ENCODE results near the gene ZNF646. TPM values are rescaled to one million over a fixed set of nuclear protein-coding genes. Genes with fewer than 3 reads are reported as not detected.

The ZNF646 gene
- total and polyA plus RNA-seq, 2 of the 13 experiments (the other 11 are each of a cell fraction or from before 2014, with no cell fraction given), result 3.4 to 10.9 TPM

DNA sequence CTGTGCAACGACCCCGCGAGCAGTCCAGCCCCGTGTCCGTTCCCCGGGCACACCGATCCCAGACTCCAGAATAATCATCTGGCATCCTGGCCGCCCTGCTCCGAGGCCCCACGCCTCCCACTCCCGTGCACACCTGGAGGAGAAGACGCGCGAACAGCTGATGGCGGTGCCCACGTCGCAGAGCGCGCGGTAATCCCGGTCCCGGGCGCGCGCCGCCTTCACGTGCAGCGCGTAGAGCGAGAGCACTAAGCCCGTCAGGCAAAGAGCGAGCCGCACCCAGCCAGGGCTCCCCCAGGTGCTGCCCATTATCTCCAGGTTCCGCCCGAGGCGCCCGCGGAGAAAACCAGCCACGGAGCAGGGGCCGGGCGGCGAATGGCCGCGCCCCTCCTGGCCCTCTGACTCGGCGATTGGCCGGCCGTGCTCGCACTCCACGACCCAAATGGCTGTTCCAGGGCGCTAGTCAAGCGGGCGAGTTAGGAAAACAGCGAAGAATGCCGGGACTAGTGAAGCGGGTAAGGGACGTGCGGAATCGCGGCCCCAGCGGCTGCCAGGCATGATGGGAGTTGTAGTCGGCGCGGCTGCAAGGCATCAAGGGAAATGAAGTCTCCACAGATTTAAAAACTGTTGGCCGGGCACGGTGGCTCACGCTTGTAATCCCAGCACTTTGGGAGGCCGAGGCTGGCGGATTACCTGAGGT is 20.4 kb downstream of the ZNF646 start, which contains the start of gene VKORC1 (continued):
- TF ChIP-seq, protein P1, sequence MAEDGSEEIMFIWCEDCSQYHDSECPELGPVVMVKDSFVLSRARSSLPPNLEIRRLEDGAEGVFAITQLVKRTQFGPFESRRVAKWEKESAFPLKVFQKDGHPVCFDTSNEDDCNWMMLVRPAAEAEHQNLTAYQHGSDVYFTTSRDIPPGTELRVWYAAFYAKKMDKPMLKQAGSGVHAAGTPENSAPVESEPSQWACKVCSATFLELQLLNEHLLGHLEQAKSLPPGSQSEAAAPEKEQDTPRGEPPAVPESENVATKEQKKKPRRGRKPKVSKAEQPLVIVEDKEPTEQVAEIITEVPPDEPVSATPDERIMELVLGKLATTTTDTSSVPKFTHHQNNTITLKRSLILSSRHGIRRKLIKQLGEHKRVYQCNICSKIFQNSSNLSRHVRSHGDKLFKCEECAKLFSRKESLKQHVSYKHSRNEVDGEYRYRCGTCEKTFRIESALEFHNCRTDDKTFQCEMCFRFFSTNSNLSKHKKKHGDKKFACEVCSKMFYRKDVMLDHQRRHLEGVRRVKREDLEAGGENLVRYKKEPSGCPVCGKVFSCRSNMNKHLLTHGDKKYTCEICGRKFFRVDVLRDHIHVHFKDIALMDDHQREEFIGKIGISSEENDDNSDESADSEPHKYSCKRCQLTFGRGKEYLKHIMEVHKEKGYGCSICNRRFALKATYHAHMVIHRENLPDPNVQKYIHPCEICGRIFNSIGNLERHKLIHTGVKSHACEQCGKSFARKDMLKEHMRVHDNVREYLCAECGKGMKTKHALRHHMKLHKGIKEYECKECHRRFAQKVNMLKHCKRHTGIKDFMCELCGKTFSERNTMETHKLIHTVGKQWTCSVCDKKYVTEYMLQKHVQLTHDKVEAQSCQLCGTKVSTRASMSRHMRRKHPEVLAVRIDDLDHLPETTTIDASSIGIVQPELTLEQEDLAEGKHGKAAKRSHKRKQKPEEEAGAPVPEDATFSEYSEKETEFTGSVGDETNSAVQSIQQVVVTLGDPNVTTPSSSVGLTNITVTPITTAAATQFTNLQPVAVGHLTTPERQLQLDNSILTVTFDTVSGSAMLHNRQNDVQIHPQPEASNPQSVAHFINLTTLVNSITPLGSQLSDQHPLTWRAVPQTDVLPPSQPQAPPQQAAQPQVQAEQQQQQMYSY (CRISPR knock-in tag; IDR thresholded peaks at IDR 0.05), result peak; percentile 68
- TF ChIP-seq DNMT3B (CRISPR knock-in tag; conservative IDR thresholded peaks at IDR 0.05), result no peak
- TF ChIP-seq CENPT (CRISPR knock-in tag; IDR thresholded peaks at IDR 0.05; ENCODE audit: low read depth), result peak; percentile 64; the same call in 1 of the 2 replicates
- TF ChIP-seq, protein P2, sequence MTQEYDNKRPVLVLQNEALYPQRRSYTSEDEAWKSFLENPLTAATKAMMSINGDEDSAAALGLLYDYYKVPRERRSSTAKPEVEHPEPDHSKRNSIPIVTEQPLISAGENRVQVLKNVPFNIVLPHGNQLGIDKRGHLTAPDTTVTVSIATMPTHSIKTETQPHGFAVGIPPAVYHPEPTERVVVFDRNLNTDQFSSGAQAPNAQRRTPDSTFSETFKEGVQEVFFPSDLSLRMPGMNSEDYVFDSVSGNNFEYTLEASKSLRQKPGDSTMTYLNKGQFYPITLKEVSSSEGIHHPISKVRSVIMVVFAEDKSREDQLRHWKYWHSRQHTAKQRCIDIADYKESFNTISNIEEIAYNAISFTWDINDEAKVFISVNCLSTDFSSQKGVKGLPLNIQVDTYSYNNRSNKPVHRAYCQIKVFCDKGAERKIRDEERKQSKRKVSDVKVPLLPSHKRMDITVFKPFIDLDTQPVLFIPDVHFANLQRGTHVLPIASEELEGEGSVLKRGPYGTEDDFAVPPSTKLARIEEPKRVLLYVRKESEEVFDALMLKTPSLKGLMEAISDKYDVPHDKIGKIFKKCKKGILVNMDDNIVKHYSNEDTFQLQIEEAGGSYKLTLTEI (CRISPR knock-in tag; conservative IDR thresholded peaks at IDR 0.05), result no peak
- TF ChIP-seq ZNF331 (CRISPR knock-in tag; IDR thresholded peaks at IDR 0.05), result peak; percentile 31; the same call in 1 of the 2 replicates
- no peak for TF ChIP-seq MAFF (IDR thresholded peaks at IDR 0.05; ENCODE audit: low read depth, low read length)
- peak; percentile 96 for TF ChIP-seq HOXA3 (CRISPR knock-in tag; IDR thresholded peaks at IDR 0.05)
- TF ChIP-seq, protein P3, sequence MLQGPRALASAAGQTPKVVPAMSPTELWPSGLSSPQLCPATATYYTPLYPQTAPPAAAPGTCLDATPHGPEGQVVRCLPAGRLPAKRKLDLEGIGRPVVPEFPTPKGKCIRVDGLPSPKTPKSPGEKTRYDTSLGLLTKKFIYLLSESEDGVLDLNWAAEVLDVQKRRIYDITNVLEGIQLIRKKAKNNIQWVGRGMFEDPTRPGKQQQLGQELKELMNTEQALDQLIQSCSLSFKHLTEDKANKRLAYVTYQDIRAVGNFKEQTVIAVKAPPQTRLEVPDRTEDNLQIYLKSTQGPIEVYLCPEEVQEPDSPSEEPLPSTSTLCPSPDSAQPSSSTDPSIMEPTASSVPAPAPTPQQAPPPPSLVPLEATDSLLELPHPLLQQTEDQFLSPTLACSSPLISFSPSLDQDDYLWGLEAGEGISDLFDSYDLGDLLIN (CRISPR knock-in tag; IDR thresholded peaks at IDR 0.05; ENCODE audit: borderline replicate concordance), result peak; percentile 93
- TF ChIP-seq ZC3H13 (CRISPR knock-in tag; IDR thresholded peaks at IDR 0.05), result peak; percentile 93
- TF ChIP-seq, protein P4, sequence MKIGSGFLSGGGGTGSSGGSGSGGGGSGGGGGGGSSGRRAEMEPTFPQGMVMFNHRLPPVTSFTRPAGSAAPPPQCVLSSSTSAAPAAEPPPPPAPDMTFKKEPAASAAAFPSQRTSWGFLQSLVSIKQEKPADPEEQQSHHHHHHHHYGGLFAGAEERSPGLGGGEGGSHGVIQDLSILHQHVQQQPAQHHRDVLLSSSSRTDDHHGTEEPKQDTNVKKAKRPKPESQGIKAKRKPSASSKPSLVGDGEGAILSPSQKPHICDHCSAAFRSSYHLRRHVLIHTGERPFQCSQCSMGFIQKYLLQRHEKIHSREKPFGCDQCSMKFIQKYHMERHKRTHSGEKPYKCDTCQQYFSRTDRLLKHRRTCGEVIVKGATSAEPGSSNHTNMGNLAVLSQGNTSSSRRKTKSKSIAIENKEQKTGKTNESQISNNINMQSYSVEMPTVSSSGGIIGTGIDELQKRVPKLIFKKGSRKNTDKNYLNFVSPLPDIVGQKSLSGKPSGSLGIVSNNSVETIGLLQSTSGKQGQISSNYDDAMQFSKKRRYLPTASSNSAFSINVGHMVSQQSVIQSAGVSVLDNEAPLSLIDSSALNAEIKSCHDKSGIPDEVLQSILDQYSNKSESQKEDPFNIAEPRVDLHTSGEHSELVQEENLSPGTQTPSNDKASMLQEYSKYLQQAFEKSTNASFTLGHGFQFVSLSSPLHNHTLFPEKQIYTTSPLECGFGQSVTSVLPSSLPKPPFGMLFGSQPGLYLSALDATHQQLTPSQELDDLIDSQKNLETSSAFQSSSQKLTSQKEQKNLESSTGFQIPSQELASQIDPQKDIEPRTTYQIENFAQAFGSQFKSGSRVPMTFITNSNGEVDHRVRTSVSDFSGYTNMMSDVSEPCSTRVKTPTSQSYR (CRISPR knock-in tag; IDR thresholded peaks at IDR 0.05; ENCODE audit: borderline replicate concordance), result peak; percentile 39; the same call in 1 of the 2 replicates
- peak; percentile 71; the same call in 1 of the 2 replicates for TF ChIP-seq ZNF253 (CRISPR knock-in tag; IDR thresholded peaks at IDR 0.05; ENCODE audit: borderline replicate concordance)
- peak; percentile 93; the same call in 1 of the 2 replicates for TF ChIP-seq KLF12 (CRISPR knock-in tag; IDR thresholded peaks at IDR 0.05; ENCODE audit: borderline replicate concordance)
- peak; percentile 85; the same call in 1 of the 3 replicates for TF ChIP-seq MXI1 (IDR thresholded peaks at IDR 0.05; ENCODE audit: borderline replicate concordance, low read depth, low read length)
- TF ChIP-seq MEF2D (CRISPR knock-in tag; IDR thresholded peaks at IDR 0.05), result no peak
- TF ChIP-seq ELF3 (CRISPR knock-in tag; IDR thresholded peaks at IDR 0.05), result peak; percentile 68
- peak; percentile 2 for TF ChIP-seq STAG1 (CRISPR knock-in tag; IDR thresholded peaks at IDR 0.05)
- TF ChIP-seq, protein P5, sequence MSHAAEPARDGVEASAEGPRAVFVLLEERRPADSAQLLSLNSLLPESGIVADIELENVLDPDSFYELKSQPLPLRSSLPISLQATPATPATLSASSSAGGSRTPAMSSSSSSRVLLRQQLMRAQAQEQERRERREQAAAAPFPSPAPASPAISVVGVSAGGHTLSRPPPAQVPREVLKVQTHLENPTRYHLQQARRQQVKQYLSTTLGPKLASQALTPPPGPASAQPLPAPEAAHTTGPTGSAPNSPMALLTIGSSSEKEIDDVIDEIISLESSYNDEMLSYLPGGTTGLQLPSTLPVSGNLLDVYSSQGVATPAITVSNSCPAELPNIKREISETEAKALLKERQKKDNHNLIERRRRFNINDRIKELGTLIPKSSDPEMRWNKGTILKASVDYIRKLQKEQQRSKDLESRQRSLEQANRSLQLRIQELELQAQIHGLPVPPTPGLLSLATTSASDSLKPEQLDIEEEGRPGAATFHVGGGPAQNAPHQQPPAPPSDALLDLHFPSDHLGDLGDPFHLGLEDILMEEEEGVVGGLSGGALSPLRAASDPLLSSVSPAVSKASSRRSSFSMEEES (CRISPR knock-in tag; IDR thresholded peaks at IDR 0.05), result peak; percentile 46; the same call in 1 of the 2 replicates
- peak; percentile 19 for TF ChIP-seq PITX1 (CRISPR knock-in tag; IDR thresholded peaks at IDR 0.05)
